CD4-positive, CD25-positive, alpha-beta regulatory T cell (primary cell): Measurements from ENCODE around the gene KLK4. TPM values are rescaled to one million over a fixed set of nuclear protein-coding genes. Genes with fewer than 3 reads are reported as not detected.
A peak's percentile ranks its signal among the peaks of the same experiment; 100 is the strongest.

ENCODE experiments used
- ATAC-seq, 2 donors: fragments of 150-1000 bp; cut with Tn5 transposase; one replicate each; pipeline ENCODE4 v1.10.0; 2021; ENCODE audit warnings: low read depth in 2 of 2, moderate number of reproducible peaks in 2 of 2, moderate library complexity in 1 of 2
- DNase-seq, 3 donors: peaks; one replicate each; pipeline versions ENCODE4 v3.0.0 to v3.0.0-alpha.2; 2012 to 2022; ENCODE audit warnings: mixed read lengths in 1 of 3
- H3K27ac ChIP-seq: one replicate; pipeline ENCODE4 v1.7.0; 2013; ENCODE audit warnings: mild to moderate bottlenecking, low read length; ENCODE audit not compliant: insufficient read depth, poor library complexity, severe bottlenecking
- H3K27me3 ChIP-seq: one replicate; pipeline ENCODE4 v1.7.0; 2013; ENCODE audit warnings: low read length; ENCODE audit not compliant: control insufficient read depth, insufficient read depth
- H3K36me3 ChIP-seq: one replicate; pipeline ENCODE4 v1.7.0; 2013; ENCODE audit warnings: mild to moderate bottlenecking, low read length, moderate library complexity; ENCODE audit not compliant: control insufficient read depth, insufficient read depth
- H3K4me1 ChIP-seq: 2 replicates; pipeline ENCODE4 v1.7.0; 2013; ENCODE audit warnings: mild to moderate bottlenecking, low read length; ENCODE audit not compliant: insufficient read depth, control insufficient read depth, poor library complexity, severe bottlenecking
- H3K4me3 ChIP-seq: one replicate; pipeline ENCODE4 v1.7.0; 2013; ENCODE audit warnings: low read depth, mild to moderate bottlenecking, low read length, moderate library complexity
- H3K9me3 ChIP-seq, 2 experiments: 1 replicate in 1 of 2; 2 replicates in 1 of 2; pipeline ENCODE4 v1.7.0; 2013; ENCODE audit warnings: low read length in 2 of 2, mild to moderate bottlenecking in 1 of 2, moderate library complexity in 1 of 2; ENCODE audit not compliant: control insufficient read depth in 2 of 2
- H3K27ac Mint-ChIP-seq, 3 donors: one replicate each; pipeline ENCODE4 v1.8.0; 2020 to 2022; ENCODE audit warnings: mild to moderate bottlenecking in 3 of 3, mixed read lengths in 3 of 3, moderate library complexity in 2 of 3
- H3K27me3 Mint-ChIP-seq: one replicate; pipeline ENCODE4 v1.8.0; 2022; ENCODE audit warnings: mild to moderate bottlenecking, mixed read lengths
- H3K36me3 Mint-ChIP-seq: one replicate; pipeline ENCODE4 v1.8.0; 2020; ENCODE audit warnings: mixed read lengths
- H3K4me1 Mint-ChIP-seq, 4 donors: one replicate each; pipeline ENCODE4 v1.8.0; 2020 to 2022; ENCODE audit warnings: mixed read lengths in 4 of 4, mild to moderate bottlenecking in 1 of 4
- H3K4me3 Mint-ChIP-seq, 4 donors: one replicate each; pipeline ENCODE4 v1.8.0; 2020 to 2022; ENCODE audit warnings: mild to moderate bottlenecking in 4 of 4, mixed read lengths in 4 of 4, moderate library complexity in 3 of 4
- H3K9me3 Mint-ChIP-seq, 7 donors: one replicate each; pipeline ENCODE4 v1.8.0; 2020 to 2022; ENCODE audit warnings: mixed read lengths in 7 of 7, mild to moderate bottlenecking in 3 of 7, moderate library complexity in 2 of 7
- polyA plus RNA-seq, 4 donors: library from polyadenylated mRNA; unstranded; fragments of 300-500 nt; fragmentation: Illumina TruSeq; gene quantifications; one replicate each; pipeline ENCODE4 v1.2.3, GENCODE V29; 2021
- total RNA-seq: library from RNA; stranded (reverse); gene quantifications from one replicate; pipeline ENCODE4 v1.2.3, GENCODE V29; 2022

The KLK4 gene
- total and polyA plus RNA-seq, 5 donors from 2014 or later = not detected

DNA sequence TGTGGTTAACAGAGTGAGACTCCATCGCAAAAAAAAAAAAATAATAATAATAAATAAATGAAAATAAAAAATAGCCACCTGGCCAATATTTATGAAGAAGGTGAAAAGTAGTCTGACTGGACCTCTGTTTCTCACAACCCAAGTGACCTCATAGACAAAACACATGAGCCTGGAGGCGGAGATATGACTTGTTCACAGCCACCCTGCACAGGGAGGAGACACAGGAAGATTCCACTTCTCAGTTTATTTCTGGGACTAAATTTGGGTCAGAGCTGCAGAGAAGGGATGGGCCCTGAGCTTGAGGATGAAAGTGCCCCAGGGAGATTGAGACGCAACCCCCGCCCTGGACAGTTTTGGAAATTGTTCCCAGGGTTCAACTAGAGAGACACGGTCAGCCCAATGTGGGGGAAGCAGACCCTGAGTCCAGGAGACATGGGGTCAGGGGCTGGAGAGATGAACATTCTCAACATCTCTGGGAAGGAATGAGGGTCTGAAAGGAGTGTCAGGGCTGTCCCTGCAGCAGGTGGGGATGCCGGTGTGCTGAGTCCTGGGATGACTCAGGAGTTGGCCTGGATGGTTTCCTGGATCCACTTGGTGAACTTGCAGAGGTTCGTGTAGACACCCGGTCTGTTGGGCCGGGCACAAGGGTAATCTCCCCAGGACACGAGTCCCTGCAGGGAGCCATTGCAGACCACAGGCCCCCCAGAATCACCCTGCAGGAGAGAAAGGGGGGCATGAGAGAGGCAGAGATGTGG lies 32.1 kb upstream of the KLK4 start:
- H3K4me3 ChIP-seq = no peak overlapping the region
- Mint-ChIP-seq H3K27me3 (peaks cover 11% of the 10 kb centered on the region), H3K4me3 (no peak overlapping the region)

DNA sequence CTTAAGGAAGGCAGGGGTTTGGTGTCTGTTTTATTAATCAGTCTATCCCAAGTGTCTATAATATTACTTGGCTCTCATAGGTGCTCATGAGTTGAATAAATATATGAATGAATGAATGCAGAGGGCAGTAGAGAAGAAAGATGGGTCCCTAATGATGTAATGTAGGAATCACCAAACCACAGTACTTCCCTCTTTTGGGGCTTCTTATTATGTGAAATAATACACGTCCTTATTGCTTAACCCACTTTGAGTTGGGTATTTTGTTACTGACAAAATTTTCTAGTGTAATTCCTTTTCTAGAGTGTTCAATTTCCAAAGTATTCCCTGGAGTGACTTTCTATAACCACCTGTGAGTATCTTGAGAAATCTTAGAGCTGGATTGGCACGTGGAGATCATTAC lies 28.4 kb upstream of the KLK4 start:
- peaks cover 13% of the 10 kb centered on the region for H3K27me3 Mint-ChIP-seq
- peaks cover 3% of the 10 kb centered on the region for H3K36me3 Mint-ChIP-seq
- no peak overlapping the region for H3K27ac Mint-ChIP-seq
- Histone ChIP-seq H3K27me3 (peaks cover 2% of the 10 kb centered on the region), H3K4me1 (no peaks in the 10 kb centered on the region), H3K36me3 (no peaks in the 10 kb centered on the region), H3K27ac (no peak overlapping the region), H3K9me3 (peaks cover 2 to 6% of the 10 kb centered on the region in 2 experiments), H3K4me3 (no peak overlapping the region)
- H3K4me1 Mint-ChIP-seq = no peaks in the 10 kb centered on the region
- no peak for DNase-seq
- no peak overlapping the region for H3K4me3 Mint-ChIP-seq
- peaks cover 0 to 8% (median 2%) of the 10 kb centered on the region in 7 donors for H3K9me3 Mint-ChIP-seq
- no peak for ATAC-seq

More for the DNA sequence above, 32.1 kb upstream of the KLK4 start:
- Mint-ChIP-seq H3K9me3 (peaks cover 0 to 8% (median 2%) of the 10 kb centered on the region in 7 donors), H3K27ac (no peak overlapping the region), H3K36me3 (peaks cover 3% of the 10 kb centered on the region), H3K4me1 (no peaks in the 10 kb centered on the region)
- DNase-seq (no peak), ATAC-seq (no peak)
- Histone ChIP-seq H3K27ac (no peak overlapping the region), H3K27me3 (peaks cover 2% of the 10 kb centered on the region), H3K4me1 (no peaks in the 10 kb centered on the region), H3K36me3 (no peaks in the 10 kb centered on the region), H3K9me3 (peaks cover 2 to 6% of the 10 kb centered on the region in 2 experiments)

DNA sequence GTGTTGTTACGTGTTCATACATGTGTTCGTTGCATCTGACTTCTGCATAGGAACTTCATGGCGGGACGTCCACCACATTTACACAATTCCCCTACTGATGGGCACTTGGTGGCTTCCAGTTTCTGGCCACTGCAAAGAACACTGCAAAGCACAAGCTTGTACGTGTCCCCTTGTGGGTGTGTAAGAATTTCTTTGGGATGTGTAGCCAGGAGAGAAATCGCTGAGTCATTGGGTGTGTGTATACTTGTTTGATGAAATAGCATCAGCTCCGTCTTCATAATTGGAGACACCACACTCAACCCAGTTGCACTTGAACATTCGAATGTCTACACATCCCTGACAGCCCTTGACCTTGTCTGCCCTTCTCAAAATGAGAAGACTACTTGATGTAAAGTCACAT lies 22.4 kb upstream of the KLK4 start:
- Histone ChIP-seq H3K27ac (no peak overlapping the region), H3K27me3 (no peaks in the 10 kb centered on the region), H3K9me3 (no peaks in the 10 kb centered on the region), H3K4me3 (no peak overlapping the region), H3K4me1 (no peaks in the 10 kb centered on the region), H3K36me3 (no peaks in the 10 kb centered on the region)
- ATAC-seq (no peak), DNase-seq (no peak)
- Mint-ChIP-seq H3K27me3 (peaks cover 16% of the 10 kb centered on the region), H3K9me3 (peaks cover 0 to 2% (median 0%) of the 10 kb centered on the region in 7 donors), H3K4me3 (no peak overlapping the region), H3K36me3 (no peaks in the 10 kb centered on the region), H3K27ac (no peak overlapping the region), H3K4me1 (peaks cover 0 to 3% (median 0%) of the 10 kb centered on the region in 4 donors)

GRCh38 chr19:50932690-50933083 lies 21.5 kb upstream of the KLK4 start:
- Mint-ChIP-seq H3K9me3 (peaks cover 0 to 2% (median 0%) of the 10 kb centered on the region in 7 donors), H3K4me1 (peaks cover 0 to 3% (median 0%) of the 10 kb centered on the region in 4 donors), H3K27ac (no peak overlapping the region), H3K36me3 (no peaks in the 10 kb centered on the region), H3K4me3 (no peak overlapping the region), H3K27me3 (peaks cover 14% of the 10 kb centered on the region)
- Histone ChIP-seq H3K27ac (no peak overlapping the region), H3K4me3 (no peak overlapping the region), H3K9me3 (no peaks in the 10 kb centered on the region), H3K36me3 (no peaks in the 10 kb centered on the region), H3K27me3 (no peaks in the 10 kb centered on the region), H3K4me1 (no peaks in the 10 kb centered on the region)
- DNase-seq (no peak), ATAC-seq (no peak)

DNA sequence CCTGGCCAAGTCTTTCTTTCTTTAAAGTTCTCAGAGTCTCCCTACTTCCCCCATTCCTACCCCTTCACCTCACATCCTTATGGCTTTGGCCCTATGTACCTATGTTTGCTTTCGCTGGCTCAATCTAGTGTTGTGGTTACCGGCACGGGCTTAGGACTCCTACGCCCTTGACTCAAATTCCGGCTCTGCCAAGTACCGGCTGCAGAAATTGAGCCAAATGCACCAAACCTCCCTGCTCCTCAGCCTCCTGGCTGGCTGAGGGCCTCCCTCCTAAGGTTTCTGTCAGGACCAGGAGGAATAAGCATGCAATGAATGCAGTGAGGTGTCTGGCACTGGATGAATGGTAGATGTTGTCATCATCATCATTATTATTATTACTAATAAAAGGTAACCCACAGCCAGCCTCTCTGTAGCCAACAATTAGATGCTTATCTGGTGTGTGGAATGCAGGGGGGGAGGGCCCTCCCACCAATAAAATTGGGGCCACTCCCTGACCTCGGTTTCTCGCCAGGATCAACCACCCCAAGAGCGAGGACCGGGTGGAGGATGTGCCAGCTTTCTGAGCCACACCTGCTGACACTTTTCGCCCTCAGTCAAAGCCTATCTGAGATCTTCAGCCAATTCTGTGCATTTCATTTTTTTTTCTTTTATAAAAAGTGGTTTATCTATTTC lies 21.0 kb upstream of the KLK4 start:
- Mint-ChIP-seq H3K27me3 (peaks cover 18% of the 10 kb centered on the region), H3K36me3 (no peaks in the 10 kb centered on the region), H3K27ac (peak overlapping the region in 1 of 3 donors; percentile 81), H3K9me3 (peaks cover 0 to 1% (median 0%) of the 10 kb centered on the region in 7 donors), H3K4me1 (peaks cover 0 to 3% (median 0%) of the 10 kb centered on the region in 4 donors), H3K4me3 (no peak overlapping the region)
- ATAC-seq (no peak), DNase-seq (no peak)
- Histone ChIP-seq H3K4me3 (no peak overlapping the region), H3K4me1 (no peaks in the 10 kb centered on the region), H3K27me3 (no peaks in the 10 kb centered on the region), H3K9me3 (no peaks in the 10 kb centered on the region), H3K36me3 (no peaks in the 10 kb centered on the region), H3K27ac (no peak overlapping the region)

GRCh38 chr19:50931023-50931422 lies 19.8 kb upstream of the KLK4 start:
- Mint-ChIP-seq H3K9me3 (no peaks in the 10 kb centered on the region), H3K27ac (peak overlapping the region in 1 of 3 donors; percentile 58), H3K36me3 (no peaks in the 10 kb centered on the region), H3K4me3 (no peak overlapping the region), H3K27me3 (peaks cover 18% of the 10 kb centered on the region), H3K4me1 (peaks cover 0 to 3% (median 0%) of the 10 kb centered on the region in 4 donors)
- ATAC-seq (no peak), DNase-seq (no peak)
- H3K9me3 ChIP-seq = no peaks in the 10 kb centered on the region
- no peaks in the 10 kb centered on the region for H3K27me3 ChIP-seq
- H3K36me3 ChIP-seq = no peaks in the 10 kb centered on the region
- no peaks in the 10 kb centered on the region for H3K4me1 ChIP-seq
- no peak overlapping the region for H3K4me3 ChIP-seq
- no peak overlapping the region for H3K27ac ChIP-seq

DNA sequence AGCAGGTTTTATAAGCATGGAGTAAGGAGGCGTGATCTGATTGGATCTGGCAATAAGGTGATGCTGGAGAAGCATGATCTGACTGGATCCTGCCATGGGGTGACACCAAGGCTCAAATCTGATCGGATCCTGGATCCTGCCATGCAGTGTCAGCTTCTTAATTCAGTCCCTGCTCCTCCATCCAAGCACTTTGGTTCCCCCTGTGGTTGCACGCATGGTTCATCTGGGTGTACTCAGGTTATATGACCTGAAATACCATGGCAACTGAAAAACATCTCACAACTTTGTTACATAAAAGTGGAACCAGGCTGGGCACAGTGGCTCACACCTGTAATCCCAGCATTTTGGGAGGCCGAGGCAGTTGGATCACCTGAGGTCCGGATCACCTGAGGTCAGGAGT lies 17.6 kb upstream of the KLK4 start:
- Mint-ChIP-seq H3K4me3 (no peak overlapping the region), H3K27me3 (peaks cover 18% of the 10 kb centered on the region), H3K27ac (no peak overlapping the region), H3K4me1 (peaks cover 0 to 3% (median 0%) of the 10 kb centered on the region in 4 donors), H3K36me3 (no peaks in the 10 kb centered on the region), H3K9me3 (peaks cover 0 to 1% (median 0%) of the 10 kb centered on the region in 7 donors)
- H3K36me3 ChIP-seq = no peaks in the 10 kb centered on the region
- no peaks in the 10 kb centered on the region for H3K27me3 ChIP-seq
- H3K4me3 ChIP-seq = no peak overlapping the region
- H3K27ac ChIP-seq = no peak overlapping the region
- H3K4me1 ChIP-seq = no peaks in the 10 kb centered on the region
- no peaks in the 10 kb centered on the region for H3K9me3 ChIP-seq
- ATAC-seq (no peak), DNase-seq (no peak)
